Common myeloid progenitor, CD34-positive (primary cell): ENCODE measurements around the gene KCTD2.

Experiments
- CTCF ChIA-PET: fragments of 350-600 bp; sonication (Branson Sonifier 250); formaldehyde crosslinking; loops from one replicate; lab custom pipeline; 2021; ENCODE audit warnings: antibody characterized with exemption; lab: Charles Lee
- POLR2A ChIA-PET: fragments of 350-600 bp; sonication (Branson Sonifier 250); formaldehyde crosslinking; loops from one replicate; lab custom pipeline; 2021; ENCODE audit warnings: antibody characterized with exemption; lab: Charles Lee
- DNase-seq, 3 donors: peaks; one replicate each; pipeline versions ENCODE4 v3.0.0 to v3.0.0-alpha.2; 2013
- H3K27ac ChIP-seq, 2 experiments: 1 replicate in 1 of 2; 2 replicates in 1 of 2; pipeline ENCODE4 v1.7.0; 2013; ENCODE audit warnings: inconsistent platforms in 2 of 2, low read length in 2 of 2, mild to moderate bottlenecking in 2 of 2, low read depth in 1 of 2, moderate library complexity in 1 of 2; ENCODE audit not compliant: severe bottlenecking in 2 of 2, insufficient read depth in 1 of 2, poor library complexity in 1 of 2
- H3K27me3 ChIP-seq, 5 experiments: replicated peaks in 2 of 5; 1 replicate in 3 of 5; 2 replicates in 2 of 5; pipeline versions ENCODE4 v1.6.1 to v1.7.0; 2013; ENCODE audit warnings: low read length in 4 of 5, mild to moderate bottlenecking in 2 of 5, moderate library complexity in 2 of 5, inconsistent platforms in 1 of 5; ENCODE audit not compliant: insufficient read depth in 5 of 5, control insufficient read depth in 4 of 5
- H3K36me3 ChIP-seq, 4 experiments: 1 replicate in 2 of 4; 2 replicates in 2 of 4; pipeline versions ENCODE4 v1.6.1 to v1.7.0; 2013; ENCODE audit warnings: low read length in 3 of 4, control low read depth in 1 of 4, mild to moderate bottlenecking in 1 of 4; ENCODE audit not compliant: control insufficient read depth in 4 of 4, insufficient read depth in 4 of 4
- H3K4me1 ChIP-seq, 4 experiments: 1 replicate in 3 of 4; 2 replicates in 1 of 4; pipeline versions ENCODE4 v1.6.1 to v1.7.1; 2013; ENCODE audit warnings: low read length in 3 of 4, mild to moderate bottlenecking in 3 of 4, control low read depth in 1 of 4, inconsistent platforms in 1 of 4, moderate library complexity in 1 of 4; ENCODE audit not compliant: control insufficient read depth in 4 of 4, insufficient read depth in 4 of 4; ENCODE audit errors: control extremely low read depth in 1 of 4
- H3K4me3 ChIP-seq, 7 experiments: 1 replicate in 4 of 7; 2 replicates in 3 of 7; pipeline versions ENCODE4 v1.5.1 to v1.7.0; 2013; ENCODE audit warnings: mild to moderate bottlenecking in 7 of 7, low read length in 6 of 7, moderate library complexity in 6 of 7, inconsistent platforms in 2 of 7, low read depth in 2 of 7, control low read depth in 1 of 7; ENCODE audit not compliant: insufficient read depth in 4 of 7, control insufficient read depth in 1 of 7; ENCODE audit errors: extremely low read depth in 1 of 7
- H3K9me3 ChIP-seq, 5 experiments: 1 replicate in 4 of 5; 2 replicates in 1 of 5; pipeline versions ENCODE4 v1.6.1 to v1.7.1; 2013; ENCODE audit warnings: low read length in 4 of 5, mild to moderate bottlenecking in 2 of 5, inconsistent platforms in 1 of 5, low read depth in 1 of 5, moderate library complexity in 1 of 5; ENCODE audit not compliant: control insufficient read depth in 4 of 5, insufficient read depth in 2 of 5; ENCODE audit errors: control extremely low read depth in 1 of 5
- WGBS: methylation state at CpG from one replicate; pipeline ENCODE4 v1.1.5; 2013; ENCODE audit not compliant: insufficient coverage; 5-methylcytosine and 5-hydroxymethylcytosine counted together

The KCTD2 gene

DNA sequence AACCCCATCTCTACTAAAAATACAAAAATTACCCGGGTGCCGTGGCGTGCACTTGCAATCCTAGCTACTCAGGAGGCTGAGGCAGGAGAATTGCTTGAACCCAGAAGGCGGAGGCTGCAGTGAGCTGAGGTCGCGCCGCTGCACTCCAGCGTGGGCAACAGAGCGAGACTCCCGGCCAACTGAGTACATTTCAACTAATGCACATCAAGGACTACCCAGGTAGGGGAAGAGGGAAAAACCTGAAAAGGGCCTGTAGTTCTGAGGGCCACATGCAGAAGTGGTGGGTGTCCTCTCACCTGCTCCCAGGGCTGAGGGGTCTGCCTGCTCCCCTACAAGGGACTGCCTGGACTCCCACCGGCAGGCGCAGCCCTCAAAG lies 40.1 kb downstream of the KCTD2 start:
- Histone ChIP-seq H3K27me3 (no peaks in the 10 kb centered on the region), H3K9me3 (no peaks in the 10 kb centered on the region), H3K4me1 (peaks cover 0 to 49% (median 29%) of the 10 kb centered on the region in 4 experiments), H3K27ac (peak overlapping the region in 1 of 2 experiments; percentile 67), H3K4me3 (peak overlapping the region; percentile 7 to 87 (median 75)), H3K36me3 (no peaks in the 10 kb centered on the region)
- ChIA-PET CTCF (interaction anchor here (1.1 to 4.4 kb wide), 6 partner anchors 10 to 86 kb away, joined by 3 to 29 read pairs (median 9); no protein-coding TSS in a partner anchor), POLR2A (interaction anchor here (0.5 to 2.4 kb wide), 5 partner anchors 9 to 1608 kb away, joined by 3 to 7 read pairs (median 4); partner anchors contain the start of gene ARMC7)
- WGBS = 80% methylated on average over 12 of the region's 12 CpGs
- DNase-seq = no peak

DNA sequence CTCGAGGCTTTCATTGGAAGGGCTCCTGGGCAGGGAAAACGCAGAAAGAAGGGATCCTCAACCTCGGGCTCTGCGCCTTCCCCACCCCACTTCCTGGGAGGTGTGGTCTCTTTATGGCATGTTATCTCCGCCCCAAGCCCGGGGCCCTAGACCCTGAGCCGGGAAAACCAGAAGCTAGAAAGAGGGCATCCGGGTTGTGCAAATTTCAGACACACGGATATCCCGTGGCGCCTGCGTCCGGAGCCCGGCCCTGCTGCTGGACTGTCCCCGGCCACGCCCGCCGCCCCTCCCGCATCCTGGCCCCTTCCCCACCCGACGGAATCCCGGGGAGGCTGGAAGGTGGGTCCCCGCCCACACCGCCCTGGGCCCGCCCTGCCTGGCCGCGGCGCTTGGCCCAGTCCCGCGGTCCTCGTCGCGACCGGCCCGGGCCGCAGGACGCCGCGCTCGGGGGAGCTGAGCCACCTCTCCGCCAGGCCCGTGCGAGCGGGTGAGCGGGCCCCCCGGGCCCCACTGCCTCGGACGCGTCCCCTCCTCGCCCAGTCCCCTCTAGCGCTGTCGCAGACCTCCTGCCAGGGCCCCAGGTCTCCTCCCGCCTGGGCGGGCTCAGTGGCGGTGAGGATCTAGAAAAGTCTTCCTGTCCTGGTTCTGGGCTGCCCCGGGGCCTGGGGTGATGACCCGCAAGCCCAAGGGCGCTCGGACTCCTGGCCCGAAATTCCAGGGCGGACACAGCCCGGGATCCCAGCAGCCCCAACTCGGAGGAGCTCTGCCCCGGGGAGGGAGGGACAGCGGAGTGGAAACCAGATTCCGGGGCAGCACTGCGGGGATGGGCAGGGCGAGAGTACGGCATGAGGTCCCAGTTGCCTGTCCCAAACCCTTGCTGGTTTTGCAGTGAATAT lies 40.8 kb downstream of the KCTD2 start, which contains the start of gene SLC16A5:
TSS of gene SLC16A5 (plus strand) at position 397 of the 896 bp plus-strand sequence. CDS start 5,683 bp downstream, outside the sequence.
- 0% methylated on average over 57 of the region's 69 CpGs for WGBS
- Histone ChIP-seq H3K36me3 (no peaks in the 10 kb centered on the region), H3K27ac (peak within 1 kb of the TSS in 1 of 2 experiments; percentile 67), H3K4me1 (peaks cover 0 to 54% (median 29%) of the 10 kb centered on the region in 4 experiments), H3K9me3 (no peaks in the 10 kb centered on the region), H3K27me3 (no peaks in the 10 kb centered on the region), H3K4me3 (peak within 1 kb of the TSS; percentile 7 to 87 (median 75))
- peak in 2 of 3 donors; percentile 42 to 52 for DNase-seq
- ChIA-PET CTCF (interaction anchor here (0.6 to 4.4 kb wide), 13 partner anchors 10 to 214 kb away, joined by 3 to 29 read pairs (median 5); partner anchors contain the start of gene NT5C), POLR2A (interaction anchor here (0.5 to 2.4 kb wide), 6 partner anchors 8 to 1608 kb away, joined by 3 to 7 read pairs (median 4); partner anchors contain the start of gene ARMC7)

DNA sequence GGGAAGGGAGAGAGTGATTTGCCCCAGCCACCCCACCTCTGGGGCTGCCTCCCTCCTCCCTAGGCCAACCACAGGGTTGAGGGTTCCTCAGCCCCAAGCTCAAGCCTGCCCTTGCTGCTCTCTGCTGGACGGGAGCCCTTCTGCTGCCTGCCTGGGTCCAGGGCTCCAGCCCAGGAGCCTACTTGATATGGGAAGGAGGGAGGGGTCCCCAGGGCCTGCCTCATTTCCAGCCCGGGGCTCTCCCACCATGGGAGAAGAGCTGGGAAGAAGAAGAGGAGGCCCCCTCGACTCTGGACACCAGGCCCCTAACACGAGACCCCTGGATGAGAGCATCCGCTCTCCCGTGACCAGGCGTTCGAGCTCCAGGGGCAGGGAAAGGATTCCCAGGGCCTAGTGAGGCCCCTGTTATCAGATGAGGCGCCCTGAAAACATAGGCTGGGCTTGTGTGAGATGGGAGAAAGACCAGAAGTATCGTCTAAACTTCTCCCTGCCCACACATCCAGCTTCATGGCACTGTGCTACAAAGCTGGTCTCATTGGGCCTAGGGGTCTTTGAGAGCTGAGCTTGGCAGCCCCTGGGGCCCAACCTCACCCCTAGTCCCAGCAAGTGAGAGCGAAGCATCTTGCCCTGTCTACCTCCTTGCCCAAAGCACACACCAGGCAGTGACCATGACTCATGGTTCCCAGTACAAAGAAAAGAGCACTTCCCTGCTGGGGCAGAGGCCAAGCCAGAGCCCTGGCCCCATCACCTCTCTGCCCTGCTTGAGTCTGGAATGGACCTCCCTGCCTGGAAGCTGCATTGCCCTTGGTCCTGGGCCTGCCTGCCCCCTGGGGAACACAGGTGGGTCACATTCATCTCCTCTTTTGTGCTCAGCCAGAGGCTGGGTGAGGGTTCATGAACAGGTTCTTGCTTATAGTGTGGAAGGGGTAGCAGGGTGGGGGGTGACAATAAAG lies 41.7 kb downstream of the KCTD2 start:
- DNase-seq = no peak
- H3K27ac ChIP-seq = peak overlapping the region in 1 of 2 experiments; percentile 67
- CTCF ChIA-PET = interaction anchor here (0.6 to 4.4 kb wide), 17 partner anchors 8 to 215 kb away, joined by 3 to 29 read pairs (median 4); partner anchors contain the start of genes MIF4GD and NT5C

DNA sequence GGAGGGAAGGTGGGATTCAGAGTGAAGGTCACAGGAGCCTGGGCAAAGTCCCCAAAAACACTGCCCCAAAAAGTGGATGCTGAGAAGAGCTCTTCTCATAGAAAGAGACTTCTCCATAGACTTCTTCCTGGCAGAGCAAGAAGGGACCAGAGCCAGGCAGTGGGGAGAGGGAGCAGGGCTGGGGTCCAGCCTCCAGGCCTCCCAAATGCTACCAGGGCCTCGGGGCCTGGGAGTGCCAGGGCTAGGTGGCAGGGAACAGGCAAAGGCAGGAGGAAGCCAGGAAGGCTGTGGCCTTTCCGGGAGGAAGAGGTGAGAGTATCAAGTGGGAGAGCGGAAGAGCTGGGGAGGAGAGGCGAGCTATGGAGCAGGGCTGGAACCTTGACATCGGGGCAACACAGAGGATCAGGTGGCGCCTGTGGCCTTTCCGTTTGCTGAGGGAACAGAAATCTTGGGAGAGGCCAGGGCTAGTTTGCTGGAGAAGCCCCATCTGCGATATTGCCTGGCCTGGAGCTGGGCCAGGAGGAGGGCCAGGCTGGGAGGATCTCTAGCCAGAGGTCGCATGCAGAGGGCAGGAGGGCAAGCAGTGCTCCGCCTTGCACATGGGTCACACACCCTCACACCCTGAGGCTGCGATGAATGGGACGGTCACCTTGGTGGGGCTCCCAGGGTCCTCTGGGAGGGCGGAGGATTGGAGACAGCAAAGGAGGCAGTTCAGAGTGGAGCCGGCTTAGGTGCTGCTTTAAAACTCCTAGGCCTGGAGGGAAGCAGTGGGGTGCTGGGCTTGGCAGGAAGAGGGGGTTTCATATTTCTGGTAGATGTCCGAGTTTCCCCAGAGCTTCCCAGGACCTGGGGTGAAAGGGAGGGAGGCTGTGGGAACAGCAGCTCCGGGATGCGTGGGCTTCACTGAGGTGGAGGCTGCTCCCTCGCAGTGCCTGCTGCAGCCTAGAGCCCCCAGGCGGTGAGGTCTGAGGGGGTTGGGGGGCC lies 44.1 kb downstream of the KCTD2 start:
- ChIA-PET CTCF (interaction anchor here (0.7 to 1.7 kb wide), 7 partner anchors 12 to 380 kb away, joined by 3 to 9 read pairs (median 3); no protein-coding TSS in a partner anchor), POLR2A (interaction anchor here (0.9 kb wide), 1 partner anchor 30 kb away, joined by 4 read pairs; no protein-coding TSS in a partner anchor)
- Histone ChIP-seq H3K4me3 (no peak overlapping the region), H3K4me1 (peaks cover 0 to 65% (median 33%) of the 10 kb centered on the region in 4 experiments), H3K27me3 (no peaks in the 10 kb centered on the region), H3K9me3 (no peaks in the 10 kb centered on the region), H3K27ac (no peak overlapping the region), H3K36me3 (peaks cover 0 to 11% (median 2%) of the 10 kb centered on the region in 4 experiments)
- 95% methylated on average over 17 of the region's 19 CpGs for WGBS
- no peak for DNase-seq

More for the DNA sequence above, 41.7 kb downstream of the KCTD2 start:
- Histone ChIP-seq H3K36me3 (peaks cover 0 to 4% (median 0%) of the 10 kb centered on the region in 4 experiments), H3K4me1 (peaks cover 0 to 59% (median 29%) of the 10 kb centered on the region in 4 experiments), H3K27me3 (no peaks in the 10 kb centered on the region), H3K4me3 (peak overlapping the region; percentile 7 to 87 (median 75)), H3K9me3 (no peaks in the 10 kb centered on the region)
- POLR2A ChIA-PET = interaction anchor here (0.9 to 2.4 kb wide), 4 partner anchors 7 to 35 kb away, joined by 3 to 7 read pairs (median 4); partner anchors contain the start of gene ARMC7
- WGBS = 88% methylated on average over 10 of the region's 11 CpGs

DNA sequence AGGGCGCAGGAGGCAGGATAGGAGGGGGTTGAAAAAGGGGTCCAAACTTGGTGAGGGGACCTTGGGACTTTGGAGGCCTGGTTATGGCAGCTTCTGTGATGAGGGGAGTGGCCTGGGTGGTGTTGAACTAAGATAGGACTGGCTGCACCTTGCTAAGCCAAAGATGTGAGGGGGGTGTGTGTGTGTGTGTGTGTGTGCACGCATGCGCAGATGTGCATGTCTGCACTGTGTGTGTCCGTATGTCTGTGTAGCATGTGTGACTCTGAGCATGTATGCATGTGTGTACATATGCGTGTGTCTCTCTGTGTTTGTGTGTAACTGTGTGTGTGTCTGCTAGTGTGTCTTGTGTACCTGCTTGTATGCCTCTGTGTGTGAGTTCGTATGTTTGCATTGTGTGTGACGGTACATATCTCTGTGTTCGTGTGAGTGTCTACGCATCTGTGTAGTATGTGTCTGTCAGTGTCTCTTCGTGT lies 44.9 kb downstream of the KCTD2 start:
- no peak for DNase-seq
- ChIA-PET CTCF (interaction anchor here (1.7 kb wide), 2 partner anchors 13 to 32 kb away, joined by 3 to 4 read pairs; no protein-coding TSS in a partner anchor), POLR2A (no interaction called here)
- no peaks in the 10 kb centered on the region for H3K27me3 ChIP-seq
- no peak overlapping the region for H3K27ac ChIP-seq
- H3K36me3 ChIP-seq = peaks cover 0 to 11% (median 2%) of the 10 kb centered on the region in 4 experiments
- H3K4me1 ChIP-seq = peaks cover 0 to 69% (median 37%) of the 10 kb centered on the region in 4 experiments
- H3K4me3 ChIP-seq = no peak overlapping the region
- 85% methylated on average over 5 of the region's 10 CpGs for WGBS
- H3K9me3 ChIP-seq = no peaks in the 10 kb centered on the region
